ENCODE results near the gene SLC27A4. TPM values are rescaled to one million over a fixed set of nuclear protein-coding genes. Genes with fewer than 3 reads are reported as not detected.

SLC27A4 gene
- total and polyA plus RNA-seq, 10 of the 15 experiments (the other 5 are each of a cell fraction or from before 2014, with no cell fraction given), result 0.13 to 14.0 (median 7.6) TPM

DNA sequence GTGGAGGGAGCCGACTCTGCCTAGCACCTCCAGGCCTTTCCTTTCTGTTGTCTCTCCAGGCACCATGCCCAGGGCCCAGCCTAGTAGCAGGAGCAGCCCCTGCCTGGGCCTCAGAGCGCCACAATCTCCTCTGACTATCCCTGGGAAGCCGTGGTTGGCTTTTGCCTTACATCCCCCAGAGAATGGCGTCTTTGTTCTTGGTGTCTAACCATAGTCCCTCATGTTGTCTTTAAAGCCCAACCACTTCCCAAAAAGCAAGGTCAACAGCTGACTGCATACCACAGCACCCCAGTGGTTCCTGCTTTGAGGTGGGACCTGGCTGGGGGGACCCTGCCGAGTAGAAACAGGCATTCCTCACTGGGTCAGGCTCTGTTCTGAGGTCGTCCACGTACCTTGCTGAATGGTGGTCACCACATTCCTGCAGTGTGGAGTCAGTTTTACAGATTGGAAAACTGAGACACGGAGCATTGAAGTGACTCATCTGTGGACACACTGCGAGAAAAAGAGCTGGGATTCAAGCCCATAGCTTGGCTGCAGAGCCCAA, 66.6 kb downstream of the SLC27A4 start:
- TF ChIP-seq HDAC6 (IDR thresholded peaks at IDR 0.05; ENCODE audit: unreplicated experiment) (no peak), ZBED1 (IDR thresholded peaks at IDR 0.05; ENCODE audit: borderline replicate concordance) (no peak), HDGF (IDR thresholded peaks at IDR 0.05) (no peak), JUNB (IDR thresholded peaks at IDR 0.05) (no peak), CEBPB (IDR thresholded peaks at IDR 0.05; ENCODE audit: borderline replicate concordance in 1 of 2, low read depth in 2 of 2, low read length in 2 of 2) (no peak), MTA2 (IDR thresholded peaks at IDR 0.05; ENCODE audit: low read depth) (no peak), SREBF1 (IDR thresholded peaks at IDR 0.05; ENCODE audit: low read length) (no peak), EED (IDR thresholded peaks at IDR 0.05; ENCODE audit: low read depth) (no peak), HDAC2 (IDR thresholded peaks at IDR 0.05) (no peak), ZNF384 (IDR thresholded peaks at IDR 0.05; ENCODE audit: borderline replicate concordance, low read depth, low read length) (no peak), ZZZ3 (IDR thresholded peaks at IDR 0.05; ENCODE audit: control insufficient read depth, insufficient read length, low read depth) (no peak), MEF2A (IDR thresholded peaks at IDR 0.05; ENCODE audit: insufficient read depth, low read depth, low read length) (no peak), NFYA (IDR thresholded peaks at IDR 0.05; ENCODE audit: borderline replicate concordance, low read depth, low read length) (no peak), WRNIP1 (IDR thresholded peaks at IDR 0.05; ENCODE audit: borderline replicate concordance, low read depth, low read length) (no peak), SMC3 (IDR thresholded peaks at IDR 0.05; ENCODE audit: borderline replicate concordance, low read length) (no peak), CBX3 (IDR thresholded peaks at IDR 0.05; ENCODE audit: borderline replicate concordance, low read depth) (no peak)
- SMC1A ChIA-PET (ENCODE audit: uncharacterized antibody, unreplicated experiment), result no interaction called here
- H3K9me3 ChIP-seq (replicated peaks; ENCODE audit: control insufficient read depth, insufficient read depth, low read length), result no peaks in the 10 kb centered on the region
- DNase-seq (ENCODE audit: low read depth, low spot score), result no peak
- H3K79me2 ChIP-seq (ENCODE audit: control insufficient read depth, insufficient read depth, low read length), result no peaks in the 10 kb centered on the region
- 6% methylated on average over 9 of the region's 9 CpGs for WGBS (ENCODE audit: insufficient coverage, insufficient replicate concordance, low lambda C conversion rate, missing lambda C conversion rate)
- no peak overlapping the region for H3K27ac ChIP-seq (ENCODE audit: control insufficient read depth, insufficient read depth)
- CTCF ChIA-PET, result interaction anchor here (0.6 to 3.0 kb wide), 2 partner anchors 45 to 105 kb away, joined by 4 to 10 read pairs; no protein-coding TSS in a partner anchor
- H3K4me1 ChIP-seq (ENCODE audit: control insufficient read depth, insufficient read depth, low read length), result no peaks in the 10 kb centered on the region
- POLR2A ChIA-PET, result no interaction called here
- H3K4me2 ChIP-seq (ENCODE audit: control insufficient read depth, insufficient read depth), result no peak overlapping the region
- in situ Hi-C loops (cut with MboI) (no loop called here), intact Hi-C loops (cut with micrococcal nuclease; ENCODE audit: unreplicated experiment) (no loop called here)
- RAD21 ChIA-PET (ENCODE audit: unreplicated experiment), result no interaction called here
- no TSS peak for BruUV-seq (replicated peaks)
- H3K36me3 ChIP-seq (ENCODE audit: control insufficient read depth in 2 of 2, insufficient read depth in 2 of 2, low read length in 1 of 2), result no peaks in the 10 kb centered on the region
- no peak overlapping the region for H3K4me3 ChIP-seq
- FAIRE-seq, result no peak
- ATAC-seq, result no peak
- no peak overlapping the region for H3K9ac ChIP-seq (ENCODE audit: control insufficient read depth, insufficient read depth, low read length)
- peaks cover 1 to 2% of the 10 kb centered on the region in 2 experiments; a peak in 3 of 4 replicates for H3K27me3 ChIP-seq (replicated peaks in 1 of 2; ENCODE audit: control insufficient read depth in 2 of 2, insufficient read depth in 2 of 2, low read length in 1 of 2)
- no peaks in the 10 kb centered on the region for H4K20me1 ChIP-seq (ENCODE audit: control insufficient read depth, insufficient read depth)
- H2AFZ ChIP-seq (ENCODE audit: control insufficient read depth, low read depth, low read length), result no peak overlapping the region

Data from GM12878 (cell line).